Left renal pelvis (tissue), 4 donors: ENCODE measurements around the gene SLC35A3. TPM values are rescaled to one million over a fixed set of nuclear protein-coding genes. Genes with fewer than 3 reads are reported as not detected.

Experiments used
- DNase-seq, 4 donors: peaks; one replicate each; pipeline ENCODE4 v3.0.0-alpha.2; 2013; ENCODE audit warnings: low read depth in 4 of 4, low spot score in 3 of 4
- polyA plus RNA-seq, 4 donors: library from polyadenylated mRNA; unstranded; fragments of 120-200 nt; gene quantifications; one replicate each; pipeline ENCODE4 v1.2.1, GENCODE V29; 2013; ENCODE audit not compliant: insufficient read length in 4 of 4

Gene SLC35A3
- polyA plus RNA-seq, 4 donors, result 23.1 to 37.4 (median 33.6) TPM

DNA sequence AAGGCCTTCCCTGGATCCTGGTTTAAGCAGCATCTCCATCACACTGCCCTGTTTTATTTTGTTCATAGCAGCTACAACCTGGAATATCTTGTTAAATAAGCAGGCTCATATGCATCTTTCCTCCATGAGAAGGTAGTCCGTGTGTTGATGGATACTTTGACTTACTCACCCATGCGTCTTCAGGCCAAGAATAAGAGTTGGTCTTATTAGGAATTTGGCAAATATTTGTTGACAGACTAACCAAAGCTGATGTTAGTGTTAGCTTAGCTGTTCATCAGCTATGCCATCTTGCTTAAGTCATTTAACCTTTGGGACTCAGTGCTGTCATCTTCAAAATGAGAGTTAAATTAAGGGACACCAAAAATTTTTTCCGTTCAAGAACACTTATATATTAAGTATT is 103.7 kb downstream of the SLC35A3 start:
- no peak for DNase-seq

DNA sequence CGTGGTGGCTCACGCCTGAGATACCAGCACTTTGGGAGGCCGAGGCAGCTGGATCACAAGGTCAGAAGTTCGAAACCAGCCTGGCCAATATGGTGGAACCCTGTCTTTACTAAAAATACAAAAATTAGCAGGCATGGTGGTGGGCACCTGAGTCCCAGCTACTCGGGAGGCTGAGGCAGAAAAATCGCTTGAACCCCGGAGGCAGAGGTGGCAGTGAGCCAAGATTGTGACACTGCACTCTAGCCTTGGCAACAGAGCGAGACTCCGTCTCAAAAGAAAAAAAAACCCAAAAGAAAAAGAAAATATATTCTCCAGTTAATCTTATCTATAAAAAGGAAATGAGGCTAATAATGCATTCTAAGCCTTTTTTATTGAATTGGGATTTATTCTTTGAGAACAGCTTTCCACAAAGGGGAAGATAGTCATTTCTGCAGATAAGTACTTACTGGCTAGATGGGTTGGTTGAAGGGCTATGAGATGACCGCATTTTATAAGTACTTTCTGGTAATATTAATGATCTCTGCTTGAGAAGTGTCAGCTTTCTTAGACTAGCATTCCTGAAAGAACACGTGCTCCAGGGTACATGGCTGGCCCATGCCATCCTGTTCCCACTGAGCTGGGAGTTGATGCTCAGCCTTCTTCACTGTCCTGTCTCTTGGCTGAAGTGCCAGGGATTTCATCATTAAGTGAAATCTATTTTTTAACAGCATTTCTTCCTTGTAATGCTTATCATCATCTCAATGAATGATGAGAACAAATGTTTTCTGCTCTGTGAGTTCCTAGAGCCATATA is 105.0 kb downstream of the SLC35A3 start:
- no peak for DNase-seq

DNA sequence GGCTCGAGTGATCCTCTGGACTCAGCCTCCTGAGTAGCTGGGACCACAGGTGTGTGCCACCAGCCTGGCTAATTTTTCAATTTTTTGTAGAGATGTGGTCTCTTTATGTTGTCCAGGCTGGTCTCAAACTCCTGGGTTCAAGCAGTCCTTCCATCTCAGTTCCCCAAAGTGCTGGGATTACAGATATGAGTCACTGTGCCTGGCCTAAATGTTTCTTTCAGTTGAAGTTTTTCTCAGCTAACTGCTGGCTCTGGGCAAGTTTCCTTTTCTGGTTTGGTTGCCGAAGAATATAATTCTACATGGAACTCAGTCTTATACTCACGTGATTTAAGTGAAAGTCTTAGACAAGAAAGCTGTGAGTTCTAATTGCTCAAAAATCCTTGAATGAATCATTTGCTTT is 106.0 kb downstream of the SLC35A3 start:
- no peak for DNase-seq

DNA sequence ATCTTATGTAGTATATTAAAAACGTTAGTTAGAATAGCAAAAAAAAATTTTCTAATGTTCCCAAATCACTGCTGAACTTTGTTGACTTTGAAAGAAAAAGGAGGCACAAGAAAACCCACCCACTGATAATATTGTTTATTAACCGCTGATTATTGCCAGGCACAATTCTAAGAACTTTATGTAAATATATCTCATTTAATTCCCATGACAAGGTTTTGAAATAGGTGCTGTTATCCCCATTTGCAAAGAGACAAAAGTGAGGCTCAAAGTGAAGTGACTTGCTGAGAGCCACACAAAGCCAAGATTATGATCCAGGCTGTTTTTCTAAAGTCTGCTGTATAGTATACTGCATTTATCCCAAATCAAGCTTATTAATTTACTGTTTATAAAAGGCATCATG is 106.5 kb downstream of the SLC35A3 start:
- no peak for DNase-seq

DNA sequence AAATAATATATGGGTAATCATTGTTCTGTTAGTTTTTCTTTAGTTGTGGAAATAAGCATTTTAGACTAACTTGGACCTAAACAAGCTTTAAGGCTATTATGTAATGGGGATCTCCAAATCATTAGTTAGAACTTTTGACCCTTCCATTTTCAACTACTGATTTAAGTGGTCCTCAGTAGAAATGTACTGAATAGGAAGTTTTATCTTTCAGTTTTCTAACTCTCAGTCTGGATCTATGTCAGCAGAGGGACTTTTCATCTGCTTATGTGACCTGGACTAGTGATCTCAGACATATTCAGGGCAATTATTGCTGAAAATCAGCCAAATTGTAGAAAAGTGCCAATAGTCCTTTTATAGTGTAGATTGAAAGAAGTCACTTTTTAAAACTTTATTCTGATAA is 106.9 kb downstream of the SLC35A3 start:
- DNase-seq, result no peak

DNA sequence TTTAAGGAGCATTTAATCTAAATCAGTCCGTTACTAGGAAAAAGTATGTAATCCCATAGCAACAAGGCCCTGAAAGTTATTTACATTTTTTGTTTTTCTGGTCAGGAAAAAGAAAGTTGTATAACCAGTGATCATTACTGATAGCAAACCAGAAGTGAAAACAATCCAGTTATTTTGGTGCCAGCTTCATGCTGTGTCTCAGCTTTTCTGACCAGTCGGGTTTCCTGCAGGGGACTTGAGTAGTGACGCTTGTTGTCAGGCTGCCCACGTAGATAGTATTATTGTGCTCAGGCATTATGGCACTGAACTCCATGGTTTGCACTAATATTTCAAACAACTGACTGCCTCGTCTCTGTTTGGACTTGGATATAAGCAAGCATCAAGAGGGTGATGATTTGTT is 107.7 kb downstream of the SLC35A3 start:
- DNase-seq, result no peak

DNA sequence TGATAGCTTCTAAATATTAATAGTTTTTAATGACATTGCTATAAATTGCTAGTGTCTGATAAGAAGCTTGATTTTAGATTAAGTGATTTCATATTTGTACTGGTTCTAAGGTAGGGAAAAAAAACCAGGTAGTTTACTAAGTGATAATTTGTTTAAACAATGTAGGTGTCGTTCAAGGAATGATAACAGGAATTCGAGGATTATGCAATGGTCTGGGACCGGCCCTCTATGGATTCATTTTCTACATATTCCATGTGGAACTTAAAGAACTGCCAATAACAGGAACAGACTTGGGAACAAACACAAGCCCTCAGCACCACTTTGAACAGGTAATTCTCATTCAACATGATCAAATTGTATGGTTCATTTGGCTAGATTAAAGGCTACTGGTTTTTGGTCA is 110.5 kb downstream of the SLC35A3 start:
- DNase-seq, result no peak

Other genes starting within 250 kb of the SLC35A3 start
- 10 to 100 TPM in 2 of 4 donors, 1 to 10 TPM in 2; 8.6 to 11.0 (median 9.4) TPM for gene FRRS1, start 203.4 kb upstream of the SLC35A3 start, polyA plus RNA-seq
- 10 to 100 TPM; 21.4 to 36.6 (median 30.6) TPM for gene AGL, start 119.6 kb upstream of the SLC35A3 start, polyA plus RNA-seq
- gene SASS6, start 162.9 kb downstream of the SLC35A3 start, polyA plus RNA-seq, result 10 to 100 TPM in 1 of 4 donors, 1 to 10 TPM in 3; 6.4 to 10.7 (median 8.9) TPM
- gene TRMT13, start 163.2 kb downstream of the SLC35A3 start, polyA plus RNA-seq, result 10 to 100 TPM; 25.0 to 40.3 (median 35.5) TPM
- 1 to 10 TPM; 2.4 to 3.9 (median 2.9) TPM for gene LRRC39, start 208.3 kb downstream of the SLC35A3 start, polyA plus RNA-seq